Hepatocyte (in vitro differentiated cells): ENCODE data around the gene RIMBP2. TPM values are rescaled to one million over a fixed set of nuclear protein-coding genes. Genes with fewer than 3 reads are reported as not detected.

Source experiments
- DNase-seq: peaks from one replicate; pipeline ENCODE4 v3.0.0-alpha.2; 2016; ENCODE audit warnings: low spot score
- H2AFZ ChIP-seq: fragments of 200-600 bp; sonication (generic); 2 replicates; pipeline ENCODE4 v1.6.0; 2016; ENCODE audit warnings: antibody characterized with exemption, mild to moderate bottlenecking
- H3K27ac ChIP-seq: fragments of 200-600 bp; sonication (generic); 2 replicates; pipeline ENCODE4 v1.5.1; 2016; ENCODE audit warnings: mild to moderate bottlenecking
- H3K27me3 ChIP-seq: fragments of 200-600 bp; sonication (generic); 2 replicates; pipeline ENCODE4 v1.6.1; 2016
- H3K36me3 ChIP-seq: fragments of 200-600 bp; sonication (generic); replicated peaks from 2 replicates; pipeline ENCODE4 v1.5.1; 2016; ENCODE audit warnings: low read depth; ENCODE audit not compliant: insufficient read depth
- H3K4me1 ChIP-seq: fragments of 200-600 bp; sonication (generic); 2 replicates; pipeline ENCODE4 v1.5.1; 2016; ENCODE audit warnings: mild to moderate bottlenecking, moderate library complexity; ENCODE audit not compliant: insufficient read depth
- H3K4me2 ChIP-seq: fragments of 200-600 bp; sonication (generic); 2 replicates; pipeline ENCODE4 v1.6.0; 2016
- H3K4me3 ChIP-seq: fragments of 200-600 bp; sonication (generic); 2 replicates; pipeline ENCODE4 v1.5.1; 2016; ENCODE audit warnings: mild to moderate bottlenecking
- H3K79me2 ChIP-seq: fragments of 200-600 bp; sonication (generic); 2 replicates; pipeline ENCODE4 v1.6.0; 2017; ENCODE audit warnings: mild to moderate bottlenecking
- H3K9me2 ChIP-seq: fragments of 200-600 bp; sonication (generic); replicated peaks from 2 replicates; pipeline ENCODE4 v1.6.0; 2017; ENCODE audit warnings: mild to moderate bottlenecking; ENCODE audit not compliant: insufficient read depth
- H3K9me3 ChIP-seq: fragments of 200-600 bp; sonication (generic); 2 replicates; pipeline ENCODE4 v1.5.1; 2016; ENCODE audit warnings: low read depth, mild to moderate bottlenecking
- H4K20me1 ChIP-seq: fragments of 200-600 bp; sonication (generic); 2 replicates; pipeline ENCODE4 v1.6.0; 2016; ENCODE audit warnings: mild to moderate bottlenecking; ENCODE audit not compliant: insufficient read depth, poor library complexity, severe bottlenecking
- CTCF ChIP-seq: fragments of 200-600 bp; sonication (generic); IDR thresholded peaks from 2 replicates; pipeline ENCODE4 v1.5.1; 2016; ENCODE audit warnings: antibody characterized with exemption, mild to moderate bottlenecking; ENCODE audit not compliant: poor library complexity
- EZH2 ChIP-seq: fragments of 200-600 bp; sonication (generic); IDR thresholded peaks from 2 replicates; pipeline ENCODE4 v1.6.1; 2016; ENCODE audit warnings: antibody characterized with exemption, mild to moderate bottlenecking, borderline replicate concordance
- EZH2phosphoT487 ChIP-seq: fragments of 200-600 bp; sonication (generic); IDR thresholded peaks from one replicate; pipeline ENCODE4 v1.6.1; 2018; ENCODE audit warnings: antibody characterized with exemption, mild to moderate bottlenecking, low read depth, moderate library complexity; ENCODE audit not compliant: unreplicated experiment, severe bottlenecking
- WGBS: methylation state at CpG from one replicate; pipeline ENCODE4 v1.1.6; 2016; ENCODE audit warnings: low lambda C conversion rate; ENCODE audit errors: missing lambda C conversion rate; 5-methylcytosine and 5-hydroxymethylcytosine counted together
- polyA plus RNA-seq: library from polyadenylated mRNA; unstranded; fragments of >200 nt; fragmentation: Nextera tagmentation; extraction: Ambion mirVana; gene quantifications from 2 replicates; pipeline ENCODE4 v1.2.1, GENCODE V29; 2016
- total RNA-seq: library from RNA; depleted of rRNA; stranded (reverse); fragments of >200 nt; gene quantifications from 2 replicates; pipeline ENCODE4 v1.2.3, GENCODE V29; 2014

The RIMBP2 gene
- total and polyA plus RNA-seq, 2 experiments from 2014 or later, result 2.5 to 4.4 TPM

DNA sequence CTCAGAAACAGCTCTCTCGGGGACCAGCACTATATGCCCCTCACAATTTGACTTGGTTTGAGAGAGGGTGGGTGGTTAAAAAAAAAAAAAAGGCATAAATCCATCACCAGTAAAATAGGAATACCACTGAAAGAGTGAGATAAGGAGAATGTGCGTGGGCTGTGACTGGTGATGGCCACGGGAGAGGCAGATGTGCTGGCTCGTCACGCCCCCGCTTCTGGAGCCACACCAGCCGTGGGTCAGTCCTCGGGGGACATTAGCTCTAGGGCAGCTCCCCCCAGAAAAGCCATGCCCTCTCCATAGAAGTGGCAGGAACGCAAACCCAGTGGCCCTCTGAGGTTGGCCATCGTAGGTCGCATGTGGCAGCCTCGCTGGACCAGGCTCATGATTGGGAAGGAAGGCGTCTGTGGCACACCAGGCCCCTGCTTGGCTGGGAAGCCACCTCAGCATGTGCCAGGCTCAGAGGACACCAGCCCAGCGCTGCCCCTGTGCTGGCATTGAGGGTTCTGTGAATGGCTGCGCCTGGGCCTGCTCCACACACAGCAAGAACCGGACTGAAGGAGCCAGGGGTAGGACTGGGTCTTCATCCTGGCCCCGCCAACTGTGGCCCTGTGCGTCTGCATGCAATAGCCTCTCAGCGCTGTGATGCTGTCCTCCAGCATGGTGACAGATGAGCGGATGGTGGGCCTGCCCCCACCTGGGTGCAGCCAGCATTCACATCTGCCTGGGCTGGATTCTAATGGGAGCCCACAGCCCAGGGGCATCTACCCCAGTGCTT lies 267.9 kb downstream of the RIMBP2 start:
- 91% methylated on average over 20 of the region's 20 CpGs for WGBS
- Histone ChIP-seq H3K79me2 (no peaks in the 10 kb centered on the region), H3K36me3 (no peaks in the 10 kb centered on the region), H3K4me3 (no peak overlapping the region), H3K4me2 (no peak overlapping the region), H2AFZ (no peak overlapping the region), H3K9me2 (no peaks in the 10 kb centered on the region), H3K9me3 (no peaks in the 10 kb centered on the region), H3K4me1 (no peaks in the 10 kb centered on the region), H3K27me3 (no peaks in the 10 kb centered on the region), H3K27ac (no peak overlapping the region), H4K20me1 (no peaks in the 10 kb centered on the region)
- TF ChIP-seq CTCF (no peak), EZH2phosphoT487 (no peak), EZH2 (no peak)
- no peak for DNase-seq

- no peaks in the 10 kb centered on the region for H3K9me2 ChIP-seq
- no peaks in the 10 kb centered on the region for H3K27me3 ChIP-seq
- H3K36me3 ChIP-seq, result no peaks in the 10 kb centered on the region
- H3K27ac ChIP-seq, result no peak overlapping the region
- no peaks in the 10 kb centered on the region for H3K79me2 ChIP-seq
- no peaks in the 10 kb centered on the region for H3K4me1 ChIP-seq
- H4K20me1 ChIP-seq, result no peaks in the 10 kb centered on the region
- no peaks in the 10 kb centered on the region for H3K9me3 ChIP-seq
- TF ChIP-seq EZH2, result no peak
- TF ChIP-seq EZH2phosphoT487, result no peak
- TF ChIP-seq CTCF, result no peak
- no peak overlapping the region for H3K4me3 ChIP-seq
- DNase-seq, result no peak
- no peak overlapping the region for H2AFZ ChIP-seq
- no peak overlapping the region for H3K4me2 ChIP-seq
- WGBS, result 92% methylated on average over 11 of the region's 11 CpGs
These were observed 268.5 kb downstream of the RIMBP2 start for GRCh38 chr12:130447655-130447965.

DNA sequence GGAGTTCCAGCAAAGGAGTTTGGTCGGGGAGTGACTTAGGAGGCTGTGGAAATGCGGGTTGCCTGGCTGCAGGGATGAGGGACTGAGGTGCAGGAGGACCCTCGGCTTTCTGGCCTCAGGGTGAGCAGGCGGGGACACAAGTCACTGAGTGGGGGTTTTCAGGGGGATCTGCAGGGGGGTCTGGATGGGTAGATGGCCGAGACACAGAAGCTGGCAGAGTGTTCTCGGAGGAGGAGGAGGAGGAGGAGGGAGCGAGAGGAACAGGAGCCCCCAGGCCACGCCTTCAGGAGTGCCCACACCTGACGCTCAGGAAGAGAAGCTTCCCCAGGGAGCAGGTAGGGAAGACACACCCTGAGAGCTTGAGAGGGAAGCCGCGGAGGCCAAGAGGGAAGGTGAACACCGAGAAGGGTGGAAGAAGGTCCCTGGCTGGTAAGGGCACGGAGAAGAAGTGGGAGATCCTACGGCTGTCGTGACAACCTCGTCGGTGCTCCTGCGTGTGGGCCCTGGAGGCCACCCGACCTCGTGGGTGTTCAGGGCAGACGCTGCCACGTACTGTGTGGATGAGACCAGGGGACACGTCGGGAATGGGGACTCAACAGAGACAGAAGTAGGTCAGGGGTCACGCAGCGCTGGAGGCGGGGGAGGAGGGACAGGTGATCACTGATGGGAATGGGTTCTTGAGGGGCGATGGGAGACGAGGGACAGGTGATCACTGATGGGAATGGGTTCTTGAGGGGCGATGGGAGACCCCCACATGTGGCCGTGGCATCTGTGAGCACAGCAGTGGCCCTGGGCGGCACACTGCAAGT lies 269.0 kb downstream of the RIMBP2 start:
- H3K27ac ChIP-seq, result no peak overlapping the region
- H3K9me3 ChIP-seq, result no peaks in the 10 kb centered on the region
- no peaks in the 10 kb centered on the region for H3K79me2 ChIP-seq
- 94% methylated on average over 28 of the region's 32 CpGs for WGBS
- H2AFZ ChIP-seq, result no peak overlapping the region
- H3K27me3 ChIP-seq, result no peaks in the 10 kb centered on the region
- H4K20me1 ChIP-seq, result no peaks in the 10 kb centered on the region
- H3K36me3 ChIP-seq, result no peaks in the 10 kb centered on the region
- H3K4me3 ChIP-seq, result no peak overlapping the region
- H3K4me2 ChIP-seq, result no peak overlapping the region
- no peaks in the 10 kb centered on the region for H3K9me2 ChIP-seq
- no peaks in the 10 kb centered on the region for H3K4me1 ChIP-seq
- no peak for DNase-seq
- TF ChIP-seq EZH2phosphoT487 (no peak), CTCF (no peak), EZH2 (no peak)
